GM23248 (cell line): ENCODE results near the gene ANO10. TPM values are rescaled to one million over a fixed set of nuclear protein-coding genes. Genes with fewer than 3 reads are reported as not detected.

Experiments
- DNase-seq: peaks from one replicate; pipeline ENCODE4 v3.0.0-alpha.2; 2015
- H2AFZ ChIP-seq: fragments of 200-600 bp; sonication (generic); 2 replicates; pipeline ENCODE4 v1.6.1; 2016; ENCODE audit warnings: antibody characterized with exemption
- H3F3A ChIP-seq: fragments of 200-600 bp; sonication (generic); 2 replicates; pipeline ENCODE4 v1.6.1; 2016; ENCODE audit warnings: mild to moderate bottlenecking, antibody characterized with exemption, mixed run types; ENCODE audit not compliant: insufficient read depth
- H3K27ac ChIP-seq: fragments of 200-600 bp; sonication (generic); 2 replicates; pipeline ENCODE4 v1.5.1; 2016; ENCODE audit warnings: mild to moderate bottlenecking
- H3K27me3 ChIP-seq: fragments of 200-600 bp; sonication (generic); replicated peaks from 2 replicates; pipeline ENCODE4 v1.6.1; 2016; ENCODE audit warnings: mild to moderate bottlenecking; ENCODE audit not compliant: insufficient read depth
- H3K36me3 ChIP-seq: fragments of 200-600 bp; sonication (generic); 2 replicates; pipeline ENCODE4 v1.6.1; 2016; ENCODE audit warnings: low read depth, mild to moderate bottlenecking
- H3K4me1 ChIP-seq: fragments of 200-600 bp; sonication (generic); 2 replicates; pipeline ENCODE4 v1.6.1; 2016; ENCODE audit warnings: mild to moderate bottlenecking; ENCODE audit not compliant: insufficient read depth
- H3K4me2 ChIP-seq: fragments of 200-600 bp; sonication (generic); one replicate; pipeline ENCODE4 v1.6.1; 2016; ENCODE audit warnings: mild to moderate bottlenecking; ENCODE audit not compliant: unreplicated experiment
- H3K4me3 ChIP-seq: fragments of 200-600 bp; sonication (generic); 2 replicates; pipeline ENCODE4 v1.5.1; 2016; ENCODE audit warnings: mild to moderate bottlenecking
- H3K79me2 ChIP-seq: fragments of 200-600 bp; sonication (generic); 2 replicates; pipeline ENCODE4 v1.6.1; 2016; ENCODE audit warnings: mild to moderate bottlenecking; ENCODE audit not compliant: insufficient read depth
- H3K9ac ChIP-seq: fragments of 200-600 bp; sonication (generic); 2 replicates; pipeline ENCODE4 v1.6.1; 2016; ENCODE audit warnings: mild to moderate bottlenecking
- H3K9me2 ChIP-seq: fragments of 200-600 bp; sonication (generic); 2 replicates; pipeline ENCODE4 v1.6.1; 2016; ENCODE audit warnings: mixed run types, mild to moderate bottlenecking, moderate library complexity; ENCODE audit not compliant: insufficient read depth
- H3K9me3 ChIP-seq: fragments of 200-600 bp; sonication (generic); one replicate; pipeline ENCODE4 v1.6.1; 2017; ENCODE audit warnings: low read depth
- H4K20me1 ChIP-seq: fragments of 200-600 bp; sonication (generic); 2 replicates; pipeline ENCODE4 v1.6.0; 2016; ENCODE audit not compliant: insufficient read depth
- EZH2 ChIP-seq: fragments of 200-600 bp; sonication (generic); IDR thresholded peaks from 2 replicates; pipeline ENCODE4 v1.6.1; 2018; ENCODE audit warnings: antibody characterized with exemption, mild to moderate bottlenecking; ENCODE audit not compliant: insufficient read depth, poor library complexity, severe bottlenecking
- EZH2phosphoT487 ChIP-seq: fragments of 200-600 bp; sonication (generic); IDR thresholded peaks from 2 replicates; pipeline ENCODE4 v1.6.1; 2018; ENCODE audit warnings: antibody characterized with exemption, moderate library complexity, mild to moderate bottlenecking, low read depth; ENCODE audit not compliant: insufficient read depth
- WGBS, 2 experiments: methylation state at CpG; one replicate each; pipeline ENCODE4 v1.1.6; 2015 to 2017; ENCODE audit warnings: low lambda C conversion rate in 2 of 2, low coverage in 1 of 2; ENCODE audit errors: missing lambda C conversion rate in 2 of 2; 5-methylcytosine and 5-hydroxymethylcytosine counted together
- in situ Hi-C: fragments of 300-500 bp; cut with MboI; formaldehyde crosslinking; loops from 2 replicates; pipeline ENCODE4 v1.15.0; 2020
- polyA plus RNA-seq: library from polyadenylated mRNA; unstranded; fragments of >200 nt; fragmentation: Nextera tagmentation; extraction: Ambion mirVana; gene quantifications from 2 replicates; pipeline ENCODE4 v1.2.1, GENCODE V29; 2016
- total RNA-seq: library from RNA; depleted of rRNA; stranded (reverse); fragments of >200 nt; shearing (Covaris generic); gene quantifications from 2 replicates; pipeline ENCODE4 v1.2.3, GENCODE V29; 2014

The ANO10 gene
- total and polyA plus RNA-seq, 2 experiments from 2014 or later: 51.1 to 73.2 TPM

DNA sequence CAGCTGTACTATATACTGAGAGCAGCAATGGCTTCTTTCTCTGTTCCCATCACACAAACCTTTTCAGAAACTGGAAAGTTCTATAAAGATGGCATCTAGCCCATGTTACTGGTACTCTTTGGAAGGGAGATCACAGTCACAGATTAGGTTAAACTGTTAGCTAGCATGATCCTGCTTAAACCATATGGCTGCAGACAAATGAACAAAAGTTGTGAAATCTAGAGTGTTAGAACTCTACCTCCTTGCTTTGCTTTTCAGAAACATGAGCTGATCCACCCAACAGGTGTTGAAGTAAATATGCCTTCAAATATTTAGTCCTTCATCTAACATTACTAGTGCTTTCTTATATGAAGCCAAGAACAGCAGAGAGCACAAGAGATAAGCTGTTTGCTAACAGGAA is 232.9 kb downstream of the ANO10 start:
- Histone ChIP-seq H3K4me1 (no peaks in the 10 kb centered on the region), H3K79me2 (0 out of 2 replicates have a peak, but pooled peaks cover 7% of the 10 kb centered on the region), H3K9me3 (no peaks in the 10 kb centered on the region), H3F3A (no peaks in the 10 kb centered on the region), H3K4me2 (no peak overlapping the region), H3K4me3 (no peak overlapping the region), H3K27ac (no peak overlapping the region), H3K36me3 (no peaks in the 10 kb centered on the region), H3K9ac (no peak overlapping the region), H3K27me3 (no peaks in the 10 kb centered on the region), H4K20me1 (no peaks in the 10 kb centered on the region), H2AFZ (no peak overlapping the region), H3K9me2 (no peaks in the 10 kb centered on the region)
- DNase-seq: no peak
- in situ Hi-C loops: no loop called here
- TF ChIP-seq EZH2 (no peak), EZH2phosphoT487 (no peak)

DNA sequence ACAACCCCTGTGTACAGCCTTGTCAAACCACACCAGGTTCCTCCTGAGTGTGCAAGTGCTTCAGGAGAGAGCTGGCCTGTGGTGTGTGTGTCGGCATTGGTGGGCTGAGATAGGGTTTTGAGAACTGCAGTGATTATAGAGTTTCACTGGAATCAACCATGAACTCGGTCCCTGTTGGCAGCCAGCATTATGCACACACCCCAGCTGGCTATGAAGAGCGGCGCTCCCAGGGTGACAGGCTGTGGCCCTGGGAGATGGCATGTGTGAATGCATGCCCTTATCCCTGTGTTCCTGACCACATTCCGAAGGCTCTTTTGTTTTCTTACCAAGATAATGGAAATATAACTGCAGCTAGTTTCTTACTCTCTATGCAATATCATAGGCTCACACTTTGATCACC is 233.6 kb downstream of the ANO10 start:
- peaks cover 7% of the 10 kb centered on the region; the same call in 1 of the 2 replicates for H3K79me2 ChIP-seq
- in situ Hi-C loops: no loop called here
- H3K27ac ChIP-seq: no peak overlapping the region
- H3K27me3 ChIP-seq: no peaks in the 10 kb centered on the region
- no peak overlapping the region for H3K9ac ChIP-seq
- WGBS, 2 experiments: 88 to 91% methylated on average over 5 of the region's 5 CpGs
- no peaks in the 10 kb centered on the region for H4K20me1 ChIP-seq
- H3K4me2 ChIP-seq: no peak overlapping the region
- no peaks in the 10 kb centered on the region for H3F3A ChIP-seq
- no peaks in the 10 kb centered on the region for H3K9me2 ChIP-seq
- H2AFZ ChIP-seq: no peak overlapping the region
- no peak for TF ChIP-seq EZH2
- no peak for TF ChIP-seq EZH2phosphoT487
- no peak overlapping the region for H3K4me3 ChIP-seq
- no peaks in the 10 kb centered on the region for H3K9me3 ChIP-seq
- no peaks in the 10 kb centered on the region for H3K36me3 ChIP-seq
- no peaks in the 10 kb centered on the region for H3K4me1 ChIP-seq
- DNase-seq: no peak

DNA sequence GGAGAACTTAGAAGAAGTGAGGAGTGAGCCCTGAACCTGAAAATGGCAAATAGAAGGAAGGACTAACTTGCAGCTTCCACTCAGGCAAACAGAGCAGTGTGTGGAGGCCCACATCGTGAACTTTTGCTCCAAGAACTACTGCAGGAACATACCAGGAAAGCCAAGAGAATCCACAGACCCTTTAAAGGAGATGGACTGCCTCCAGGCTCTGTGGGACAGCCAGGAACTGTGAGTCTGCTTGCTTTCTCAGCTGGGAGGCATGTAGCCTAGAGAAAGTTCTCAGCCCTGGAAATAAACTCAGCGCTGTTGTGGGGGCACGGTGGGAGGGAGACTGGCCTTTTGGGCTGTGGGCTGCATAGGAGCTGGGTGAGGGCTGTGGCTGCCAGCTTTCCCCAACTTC is 242.5 kb downstream of the ANO10 start:
- in situ Hi-C loops: no loop called here
- Histone ChIP-seq H3K27me3 (no peaks in the 10 kb centered on the region), H3K4me1 (peaks cover 23% of the 10 kb centered on the region), H3K4me3 (peak overlapping the region; percentile 21; the same call in 1 of the 2 replicates), H3K9ac (peak overlapping the region; percentile 26), H4K20me1 (no peaks in the 10 kb centered on the region), H3K9me3 (no peaks in the 10 kb centered on the region), H3K79me2 (peaks cover 5% of the 10 kb centered on the region; the same call in 1 of the 2 replicates), H3K27ac (peak overlapping the region; percentile 63), H3K36me3 (no peaks in the 10 kb centered on the region), H3K9me2 (no peaks in the 10 kb centered on the region), H3K4me2 (peak overlapping the region; percentile 59), H2AFZ (no peak overlapping the region), H3F3A (peaks cover 7% of the 10 kb centered on the region)
- 40 to 41% methylated on average over 3 of the region's 3 CpGs for WGBS, 2 experiments
- peak; percentile 72 for DNase-seq
- TF ChIP-seq EZH2phosphoT487: no peak
- no peak for TF ChIP-seq EZH2

DNA sequence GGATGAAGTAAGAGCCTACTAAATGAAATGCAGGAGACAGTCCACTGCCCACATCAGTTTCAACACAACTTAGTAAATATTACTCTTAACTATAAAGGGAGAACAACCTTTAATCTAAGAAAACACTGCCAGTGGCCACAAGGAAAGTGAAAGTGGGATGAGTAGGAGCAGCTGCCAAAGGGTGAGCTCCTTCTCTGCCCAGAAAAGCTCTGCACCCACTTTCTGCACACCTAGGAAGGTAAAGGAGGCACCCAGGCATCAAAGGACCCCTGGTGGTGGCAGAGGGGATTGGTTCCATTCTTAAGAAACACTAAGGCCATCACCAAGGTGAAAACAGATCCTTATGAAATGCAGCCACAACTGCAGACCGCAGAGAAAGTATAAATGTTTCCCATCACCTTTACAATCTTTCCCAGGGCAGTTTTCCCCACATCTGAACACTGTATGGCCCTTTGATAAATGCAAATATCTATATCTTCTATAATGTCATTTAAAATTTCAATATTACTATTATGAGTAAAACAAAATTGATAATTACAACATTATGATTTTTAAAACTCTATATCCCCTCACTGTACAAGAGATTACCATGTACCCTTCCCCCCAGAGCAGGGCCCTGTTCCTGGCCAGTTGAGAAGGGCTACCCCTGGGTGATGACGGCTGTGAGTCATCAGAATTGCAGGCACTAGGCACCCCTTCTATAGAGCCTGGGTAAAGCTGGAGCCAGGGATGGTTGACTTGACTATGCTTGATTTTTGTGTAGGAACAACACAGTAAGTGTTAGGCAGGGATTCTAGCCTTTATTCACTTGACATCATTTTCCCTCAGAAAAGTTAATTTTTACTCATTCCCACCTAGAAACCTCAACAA is 243.5 kb downstream of the ANO10 start:
- peak overlapping the region; percentile 59 for H3K4me2 ChIP-seq
- no peak overlapping the region for H2AFZ ChIP-seq
- H3K79me2 ChIP-seq: 0 out of 2 replicates have a peak, but pooled peaks cover 3% of the 10 kb centered on the region
- H3K9ac ChIP-seq: no peak overlapping the region
- in situ Hi-C loops: no loop called here
- TF ChIP-seq EZH2 (no peak), EZH2phosphoT487 (no peak)
- peak overlapping the region; percentile 63 for H3K27ac ChIP-seq
- peak; percentile 43 for DNase-seq
- peaks cover 7% of the 10 kb centered on the region for H3F3A ChIP-seq
- no peaks in the 10 kb centered on the region for H3K9me3 ChIP-seq
- H3K4me3 ChIP-seq: 0 out of 2 replicates have a peak overlapping the region, but pooled peaks have one; percentile 21
- H4K20me1 ChIP-seq: no peaks in the 10 kb centered on the region
- WGBS, 2 experiments: 100% methylated on average over 2 of the region's 2 CpGs
- no peaks in the 10 kb centered on the region for H3K9me2 ChIP-seq
- H3K27me3 ChIP-seq: no peaks in the 10 kb centered on the region
- peaks cover 29% of the 10 kb centered on the region for H3K4me1 ChIP-seq
- no peaks in the 10 kb centered on the region for H3K36me3 ChIP-seq
